IPS-NIHi11 (cell line): Measurements from ENCODE around the gene FBLN1.
A peak's percentile ranks its signal among the peaks of the same experiment; 100 is the strongest.

Source experiments
- DNase-seq: peaks from one replicate; pipeline ENCODE4 v3.0.0; 2012; ENCODE audit warnings: mixed read lengths, low spot score

The FBLN1 gene

DNA sequence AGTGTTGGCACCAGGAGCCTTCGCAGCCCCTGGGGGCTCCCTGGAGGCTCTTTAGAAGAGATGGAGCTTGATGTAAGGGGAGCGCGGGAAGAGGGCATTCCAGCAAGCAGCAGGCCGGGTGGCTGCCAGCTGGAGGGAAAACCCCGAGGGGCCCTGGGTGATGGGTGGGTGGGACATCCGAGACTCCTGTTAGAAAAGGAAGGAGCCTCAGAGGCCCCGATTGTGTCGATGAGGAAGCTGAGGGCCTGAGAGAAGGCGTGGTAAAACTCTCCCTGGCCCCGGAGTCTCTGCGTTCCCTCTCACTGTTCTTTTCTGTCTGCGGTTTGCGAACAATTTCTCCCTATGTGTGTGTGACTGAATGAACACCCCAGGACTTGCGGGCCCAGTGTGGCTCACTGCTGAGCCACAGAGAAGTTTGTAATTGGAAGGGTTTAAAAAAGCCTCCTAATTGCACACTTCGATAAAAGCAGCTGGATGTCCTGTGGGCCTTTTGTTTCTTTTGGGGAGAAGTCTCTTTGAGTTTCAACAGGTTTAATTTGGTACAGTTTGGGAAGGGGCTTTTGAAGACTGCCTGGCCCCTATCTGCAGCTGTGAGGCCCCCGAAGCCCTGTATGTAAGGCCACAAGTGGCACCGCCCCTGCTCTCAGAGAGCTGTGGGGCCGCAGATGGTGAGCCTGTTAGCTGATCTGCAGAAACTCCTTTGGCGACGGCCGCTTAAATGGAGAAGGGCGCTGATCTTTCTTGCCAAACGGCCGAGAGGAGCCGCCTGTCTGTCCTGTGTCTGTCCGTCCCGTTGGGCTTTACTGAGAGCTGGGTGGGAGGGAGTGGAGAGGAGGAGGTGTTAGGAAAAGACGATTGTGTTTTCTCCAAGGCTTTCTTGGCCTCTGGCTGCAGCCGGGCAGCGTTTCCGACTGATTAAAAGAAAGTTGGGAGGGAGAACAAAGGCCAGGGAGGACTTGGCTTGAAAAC is 2.0 kb downstream of the FBLN1 start:
- no peak for DNase-seq

DNA sequence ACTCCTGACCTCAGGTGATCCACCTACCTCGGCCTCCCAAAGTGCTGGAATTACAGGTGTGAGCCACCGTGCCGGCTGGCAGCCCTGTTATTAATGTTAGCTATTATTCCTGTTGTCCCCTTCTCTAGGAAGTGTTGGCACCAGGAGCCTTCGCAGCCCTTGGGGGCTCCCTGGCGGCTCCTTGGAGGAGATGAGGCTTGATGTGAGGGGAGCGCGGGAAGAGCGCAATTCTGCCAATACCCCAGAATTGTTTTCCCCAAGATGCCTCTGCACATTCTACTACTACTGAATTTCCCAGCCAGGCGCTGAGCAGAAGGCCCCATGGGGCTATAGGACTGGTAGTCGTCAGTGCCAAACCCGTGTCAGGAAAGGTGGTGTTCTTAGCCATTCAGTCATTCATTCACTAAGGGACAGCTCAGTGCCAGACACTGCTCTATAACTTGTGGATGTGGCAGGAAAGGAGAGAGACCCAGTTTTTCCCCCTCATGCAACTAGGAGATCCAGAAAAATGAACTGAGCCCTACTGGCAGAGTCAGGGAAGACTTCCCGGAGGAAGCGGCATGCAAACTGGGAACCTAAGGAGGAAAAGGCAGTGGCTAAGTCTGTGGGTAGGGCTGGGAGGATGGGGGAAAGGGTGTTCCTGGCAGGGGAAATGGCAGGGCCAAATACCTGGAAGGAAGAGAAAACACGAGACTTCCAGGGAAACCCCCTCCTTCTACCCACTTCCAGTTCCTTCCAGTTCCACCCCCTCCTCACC is 3.5 kb downstream of the FBLN1 start:
- DNase-seq = no peak

DNA sequence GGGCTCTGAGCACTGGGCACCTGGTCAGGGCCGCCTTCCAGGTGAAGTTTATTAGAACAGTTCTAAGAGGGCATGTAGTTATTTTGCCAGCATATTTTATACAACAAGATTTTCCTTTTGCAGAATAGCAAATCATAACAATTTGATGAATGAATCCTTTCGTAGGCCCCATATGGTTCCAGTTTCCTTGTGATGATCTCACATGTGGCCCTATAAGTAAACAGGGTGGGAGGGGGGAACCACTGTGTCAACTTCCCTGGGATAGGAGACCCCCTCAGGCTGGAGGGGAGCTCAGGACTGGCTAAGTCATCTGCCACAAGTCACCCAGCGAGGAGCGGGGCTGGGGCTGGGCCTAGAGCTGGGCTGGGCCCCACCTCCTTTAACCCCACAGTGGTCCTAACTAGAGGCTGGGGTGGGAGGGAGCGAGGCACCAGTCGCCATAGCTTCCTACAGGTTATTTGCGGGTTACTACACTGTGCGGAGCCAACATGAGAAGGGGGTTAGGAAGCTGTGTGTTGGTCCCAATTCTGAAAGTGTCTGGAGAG is 4.2 kb downstream of the FBLN1 start:
- no peak for DNase-seq

DNA sequence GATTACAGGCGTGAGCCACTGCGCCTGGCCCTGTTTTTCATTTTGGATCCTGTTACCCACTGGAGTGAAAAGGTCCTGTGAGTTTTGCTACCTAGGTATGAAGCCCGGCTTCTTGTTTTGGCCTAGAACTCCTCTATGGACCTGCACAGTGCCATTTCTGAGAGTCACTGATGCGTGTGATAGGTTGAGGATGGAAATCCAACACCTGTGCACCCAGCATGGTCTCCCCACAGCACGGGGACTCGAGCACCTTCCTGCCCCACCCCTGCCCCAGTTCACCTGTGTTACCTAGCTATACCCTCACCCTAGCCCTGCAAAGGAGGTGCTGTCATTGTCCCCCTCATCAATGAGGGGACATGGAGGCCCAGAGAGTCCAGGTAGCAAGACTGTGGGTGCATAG is 5.1 kb downstream of the FBLN1 start:
- DNase-seq = no peak

DNA sequence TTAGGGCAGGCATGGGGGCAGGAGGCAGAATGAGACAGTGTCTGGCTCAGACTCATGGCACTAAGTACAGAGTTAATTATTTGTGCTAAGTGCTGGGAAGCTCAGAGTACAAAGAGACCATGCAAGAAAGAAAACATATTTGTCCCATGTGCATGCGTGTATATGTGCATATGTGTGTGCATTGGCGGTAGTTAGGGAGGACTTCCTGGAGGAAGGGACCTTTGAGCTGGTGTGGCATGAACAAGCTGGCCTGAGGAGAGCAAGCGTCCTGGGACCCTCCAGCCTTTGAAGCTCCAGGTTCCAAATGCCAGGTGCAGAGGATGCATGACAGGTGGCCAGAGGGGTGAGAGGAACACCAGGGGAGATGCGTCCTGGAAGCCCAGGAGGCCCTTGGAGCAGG is 6.1 kb downstream of the FBLN1 start:
- no peak for DNase-seq

- DNase-seq = no peak
Measured at GRCh38 chr22:45510376-45511232, 7.9 kb downstream of the FBLN1 start.

- no peak for DNase-seq
Measured at GRCh38 chr22:45511847-45512261, 9.2 kb downstream of the FBLN1 start.

- DNase-seq = no peak
Measured at GRCh38 chr22:45512363-45512762, 9.7 kb downstream of the FBLN1 start.

DNA sequence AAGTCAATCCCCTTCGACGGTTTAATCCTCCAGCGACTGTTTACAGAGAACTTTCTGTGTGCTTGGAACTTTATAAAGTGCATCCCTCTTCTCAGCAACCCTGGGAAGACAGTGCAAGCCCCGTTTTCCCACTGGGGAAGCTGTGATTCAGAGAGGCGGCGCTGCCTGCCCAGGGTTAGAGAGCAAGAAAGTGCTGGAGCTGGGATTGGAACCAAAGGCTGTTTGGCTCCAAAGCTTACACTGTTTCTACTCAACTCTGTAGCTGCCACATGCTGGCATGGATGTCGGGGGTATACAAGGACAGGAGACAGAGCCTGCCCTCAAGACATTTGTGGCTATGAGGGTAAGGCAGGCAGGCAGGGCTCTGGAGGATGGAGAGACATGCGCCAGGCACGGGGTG is 13.0 kb downstream of the FBLN1 start:
- no peak for DNase-seq

DNA sequence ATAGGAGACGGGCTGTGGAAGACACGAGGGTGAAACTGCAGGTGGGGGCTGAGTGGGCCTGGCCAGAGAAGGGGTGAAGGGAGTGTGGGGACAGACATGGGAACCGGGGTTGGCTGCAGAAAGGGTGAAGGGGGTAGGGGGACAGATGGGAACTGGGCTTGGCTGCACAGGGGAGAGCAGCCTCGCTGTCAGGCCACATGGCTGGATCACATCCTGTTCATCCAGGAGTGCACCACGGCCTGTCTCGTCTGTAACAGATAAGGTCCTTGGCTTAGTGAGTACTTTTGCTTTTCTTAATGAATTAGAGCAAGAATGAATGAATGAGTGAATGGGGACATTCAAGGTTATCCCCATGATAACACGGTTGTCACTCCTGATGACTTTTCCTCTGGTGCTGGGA is 13.5 kb downstream of the FBLN1 start:
- DNase-seq = no peak

GRCh38 chr22:45516923-45517675 is 14.4 kb downstream of the FBLN1 start:
- DNase-seq = peak; percentile 34

DNA sequence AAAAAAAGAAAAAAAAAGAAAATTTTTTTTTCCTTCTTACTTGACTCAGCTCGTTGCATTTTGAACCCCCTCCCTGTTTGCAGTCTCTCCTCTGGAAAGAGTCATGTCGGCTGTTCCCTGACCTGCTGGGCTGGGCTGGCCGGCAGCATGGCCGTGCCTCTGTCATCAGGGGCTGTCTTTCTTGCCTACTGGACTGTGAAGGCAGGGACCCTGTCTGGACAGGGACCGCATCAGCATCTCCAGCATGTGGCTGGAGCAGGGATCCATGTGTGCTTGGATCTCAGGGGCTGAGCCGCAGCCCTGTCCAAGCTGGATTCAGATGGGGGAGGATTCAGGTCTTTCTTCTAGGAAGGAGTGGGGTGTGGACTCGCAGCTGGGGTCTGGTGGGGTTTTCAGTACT is 15.5 kb downstream of the FBLN1 start:
- DNase-seq = no peak

GRCh38 chr22:45518580-45518991 is 15.9 kb downstream of the FBLN1 start:
- DNase-seq = no peak

DNA sequence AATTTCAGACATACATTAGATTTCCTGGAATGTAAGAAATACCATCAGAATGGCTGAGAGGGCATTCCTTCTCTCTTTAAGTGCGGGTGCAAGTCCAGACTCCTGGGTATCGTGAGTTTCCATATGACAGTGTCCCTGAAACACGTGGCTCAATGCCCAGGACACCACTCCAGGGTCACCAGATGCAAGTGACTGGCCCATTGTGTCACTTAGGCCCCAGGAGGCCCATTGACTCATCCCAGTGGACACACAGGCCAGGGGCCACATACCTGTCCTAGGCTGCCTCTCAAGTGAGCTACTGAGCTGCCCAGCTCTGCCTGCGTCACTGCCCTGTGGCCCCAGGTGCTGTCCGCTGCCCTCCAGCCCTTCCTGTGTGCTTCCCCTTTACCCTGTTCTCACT is 18.5 kb downstream of the FBLN1 start:
- DNase-seq = no peak

DNA sequence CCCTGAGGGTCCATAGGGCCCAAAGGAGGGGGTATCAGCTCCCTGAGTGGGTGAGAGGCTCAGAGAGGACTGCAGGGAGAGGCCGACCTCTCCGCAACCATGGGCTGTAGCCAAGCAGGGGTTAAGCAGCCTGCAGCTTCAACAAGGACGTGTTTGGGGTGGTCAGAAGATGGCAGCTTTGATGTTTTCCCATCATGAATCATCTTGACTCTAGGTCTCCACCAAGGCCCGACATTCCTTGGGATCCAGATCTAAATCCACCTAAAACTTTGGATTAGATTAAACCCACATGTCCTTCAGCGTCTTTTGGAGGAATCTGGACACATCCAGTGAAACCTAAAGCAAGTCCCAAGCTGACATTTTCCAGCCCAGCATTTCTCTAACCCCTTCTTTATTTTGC is 19.8 kb downstream of the FBLN1 start:
- no peak for DNase-seq

DNA sequence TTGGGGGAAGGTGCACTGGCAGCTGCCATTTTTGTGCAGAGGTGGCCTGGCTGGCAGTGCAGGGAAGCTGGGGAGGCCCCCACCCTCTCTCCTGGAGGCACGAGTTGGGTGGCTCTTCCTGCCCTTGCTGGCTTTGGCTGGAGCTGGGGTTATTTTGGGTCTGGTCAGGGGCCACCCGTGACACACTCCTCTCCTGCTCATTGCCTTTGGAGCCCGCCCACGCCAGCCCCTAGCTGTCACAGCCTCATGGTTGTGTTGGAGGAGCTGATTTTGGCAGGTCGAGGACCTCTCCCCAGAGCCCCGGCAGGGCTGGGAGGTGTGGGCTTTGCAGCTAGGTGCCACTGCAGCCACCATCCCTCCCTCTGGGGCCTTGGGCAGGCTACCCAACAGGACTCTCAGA is 21.5 kb downstream of the FBLN1 start:
- no peak for DNase-seq

DNA sequence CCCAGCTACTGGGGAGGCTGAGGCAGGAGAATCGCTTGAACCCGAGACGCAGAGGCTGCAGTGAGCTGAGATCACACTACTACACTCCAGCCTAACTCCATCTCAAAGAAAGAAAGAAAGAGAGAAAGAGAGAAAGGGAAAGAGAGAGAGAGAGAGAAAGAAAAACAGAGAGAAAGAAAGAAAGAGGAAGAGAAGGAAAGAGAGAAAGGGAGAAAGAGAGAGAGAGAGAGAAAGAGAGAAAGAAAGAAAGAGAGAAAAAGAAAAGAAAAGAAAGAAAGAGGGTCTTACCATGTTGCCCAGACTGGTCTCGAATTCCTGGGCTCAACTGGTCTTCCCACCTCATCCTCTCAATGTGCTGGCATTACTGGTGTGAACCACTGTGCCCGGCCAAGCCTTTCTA is 22.3 kb downstream of the FBLN1 start:
- DNase-seq = no peak

DNA sequence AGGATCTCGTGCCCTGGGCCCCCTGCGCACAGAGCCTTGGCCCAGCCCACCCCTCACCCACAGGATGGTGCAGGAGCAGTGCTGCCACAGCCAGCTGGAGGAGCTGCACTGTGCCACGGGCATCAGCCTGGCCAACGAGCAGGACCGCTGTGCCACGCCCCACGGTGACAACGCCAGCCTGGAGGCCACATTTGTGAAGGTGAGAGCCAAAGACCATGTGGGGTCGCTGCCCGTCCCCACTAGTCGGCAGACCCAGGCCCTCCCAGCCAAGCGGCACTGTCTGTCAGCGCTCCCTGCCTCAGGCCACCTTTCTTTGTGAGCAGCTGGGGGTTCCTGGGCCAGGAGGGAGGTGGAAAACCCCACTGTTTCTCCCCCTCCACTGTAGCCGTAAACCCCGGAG is 22.8 kb downstream of the FBLN1 start:
- no peak for DNase-seq

GRCh38 chr22:45526281-45526680 is 23.6 kb downstream of the FBLN1 start:
- DNase-seq = no peak

- no peak for DNase-seq
Measured at GRCh38 chr22:45526768-45527360, 24.2 kb downstream of the FBLN1 start.

DNA sequence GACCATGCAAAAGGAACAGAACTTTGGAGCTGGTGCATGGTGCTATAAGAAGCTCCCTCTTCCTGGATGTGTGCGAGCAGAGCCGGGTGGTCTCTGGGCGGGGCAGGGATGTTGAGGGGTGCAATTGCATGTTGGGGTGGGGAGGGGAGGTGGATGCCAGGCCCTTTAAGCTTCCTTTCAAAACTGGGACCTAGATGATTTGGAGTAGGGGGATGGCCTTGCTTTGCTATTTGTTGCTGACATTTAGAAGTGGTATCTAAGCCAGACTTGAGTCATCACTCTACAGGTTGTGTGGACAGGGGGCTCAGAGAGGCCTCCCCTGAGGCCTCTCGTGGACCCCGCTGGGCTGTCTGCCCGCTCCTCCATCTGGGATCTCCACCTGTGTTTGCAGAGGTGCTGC is 24.8 kb downstream of the FBLN1 start:
- no peak for DNase-seq
